H7 (cell line): Measurements from ENCODE around the gene FBRSL1. TPM values are rescaled to one million over a fixed set of nuclear protein-coding genes. Genes with fewer than 3 reads are reported as not detected.

Experiments used
- DNase-seq: peaks from one replicate; pipeline ENCODE4 v3.0.0; 2012
- H3K27me3 ChIP-seq: 2 replicates; pipeline ENCODE4 v1.6.0; 2011; ENCODE audit warnings: mild to moderate bottlenecking, low read length; ENCODE audit not compliant: control insufficient read depth, insufficient read depth
- H3K36me3 ChIP-seq: replicated peaks from 2 replicates; pipeline ENCODE4 v1.5.1; 2011; ENCODE audit warnings: low read length; ENCODE audit not compliant: control insufficient read depth, insufficient read depth
- H3K4me3 ChIP-seq: 2 replicates; pipeline ENCODE4 v1.5.1; 2011; ENCODE audit warnings: low read depth, mild to moderate bottlenecking, control low read depth, low read length, moderate library complexity; ENCODE audit not compliant: insufficient read depth
- total RNA-seq: library from RNA; depleted of rRNA; stranded (reverse); fragments of >200 nt; shearing (Covaris generic); gene quantifications from 2 replicates; pipeline ENCODE4 v1.2.3, GENCODE V29; 2014

Gene FBRSL1
- total RNA-seq, 1 experiment from 2014 or later, result 17.5 TPM

DNA sequence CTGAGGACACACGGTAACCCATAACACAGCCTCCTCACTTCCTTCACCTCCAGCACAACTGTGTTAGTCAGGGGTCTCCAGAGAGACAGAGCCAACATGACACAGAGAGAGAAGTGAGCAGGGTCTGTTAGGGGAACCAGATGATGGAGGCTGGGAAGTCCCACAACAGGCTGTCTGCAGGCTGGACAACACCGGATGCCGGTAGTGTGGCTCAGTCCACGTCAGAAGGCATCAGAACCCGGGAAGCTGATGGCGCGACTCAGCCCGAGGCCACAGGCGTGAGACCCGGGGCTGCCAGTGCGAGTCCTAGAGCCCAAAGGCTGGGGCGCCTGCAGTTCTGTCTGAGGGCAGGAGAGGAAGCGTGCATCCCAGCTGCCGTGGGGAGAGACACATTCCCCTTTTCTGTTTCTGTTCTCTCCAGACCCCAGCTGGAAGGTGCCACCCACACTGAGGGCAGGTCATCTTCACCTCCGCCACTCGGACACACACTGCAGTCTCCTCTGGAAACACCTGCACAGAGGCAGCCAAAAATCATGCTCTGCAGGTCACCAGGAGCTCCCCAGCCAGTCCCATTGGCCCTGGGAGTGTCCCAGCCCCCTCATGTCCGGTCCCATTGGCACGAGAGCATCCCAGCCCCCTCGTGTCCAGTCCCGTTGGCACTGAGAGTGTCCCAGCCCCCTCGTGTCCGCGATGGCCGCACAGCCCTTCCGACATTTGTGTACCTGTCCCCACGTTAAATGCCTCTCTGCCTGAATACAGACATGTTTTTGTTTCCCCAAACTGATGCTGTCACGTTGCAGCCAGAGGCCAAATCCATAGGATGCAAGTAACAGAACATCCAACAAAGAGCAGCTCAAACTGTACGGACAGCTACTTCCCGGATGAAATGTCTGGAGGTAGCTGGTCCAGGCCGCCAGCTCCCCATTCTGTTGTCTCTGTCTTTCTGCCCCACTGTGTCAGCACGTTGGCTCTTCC is 7.9 kb upstream of the FBRSL1 start:
- DNase-seq, result no peak
- no peak overlapping the region for H3K4me3 ChIP-seq
- H3K36me3 ChIP-seq, result no peaks in the 10 kb centered on the region
- H3K27me3 ChIP-seq, result peaks cover 39% of the 10 kb centered on the region

DNA sequence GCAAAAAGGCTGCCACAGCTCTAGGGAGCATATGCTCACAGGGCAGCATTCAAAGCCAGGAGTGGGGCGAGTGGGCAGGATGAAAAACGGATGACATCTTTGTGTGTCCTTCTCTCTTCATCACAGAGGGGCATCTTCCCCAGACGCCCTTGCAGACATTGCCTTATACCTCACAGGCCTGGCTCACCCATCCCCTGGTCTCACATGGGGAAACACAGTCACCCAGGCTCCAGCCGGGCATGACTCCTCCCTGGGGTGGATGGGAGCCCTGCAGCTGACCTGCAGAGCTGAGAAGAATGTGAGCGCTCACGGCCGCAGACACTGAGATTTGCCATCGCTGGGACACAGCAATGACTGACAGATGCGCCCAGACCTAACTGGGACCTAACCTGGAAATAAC is 7.2 kb upstream of the FBRSL1 start:
- H3K4me3 ChIP-seq, result no peak overlapping the region
- no peaks in the 10 kb centered on the region for H3K36me3 ChIP-seq
- DNase-seq, result no peak
- peaks cover 46% of the 10 kb centered on the region for H3K27me3 ChIP-seq

GRCh38 chr12:132483208-132483607 is 6.7 kb upstream of the FBRSL1 start:
- no peak for DNase-seq
- H3K36me3 ChIP-seq, result no peaks in the 10 kb centered on the region
- H3K4me3 ChIP-seq, result no peak overlapping the region
- H3K27me3 ChIP-seq, result peaks cover 50% of the 10 kb centered on the region

- Histone ChIP-seq H3K4me3 (no peak overlapping the region), H3K27me3 (peaks cover 55% of the 10 kb centered on the region), H3K36me3 (no peaks in the 10 kb centered on the region)
- no peak for DNase-seq
Observed at GRCh38 chr12:132483612-132484011, 6.3 kb upstream of the FBRSL1 start.

DNA sequence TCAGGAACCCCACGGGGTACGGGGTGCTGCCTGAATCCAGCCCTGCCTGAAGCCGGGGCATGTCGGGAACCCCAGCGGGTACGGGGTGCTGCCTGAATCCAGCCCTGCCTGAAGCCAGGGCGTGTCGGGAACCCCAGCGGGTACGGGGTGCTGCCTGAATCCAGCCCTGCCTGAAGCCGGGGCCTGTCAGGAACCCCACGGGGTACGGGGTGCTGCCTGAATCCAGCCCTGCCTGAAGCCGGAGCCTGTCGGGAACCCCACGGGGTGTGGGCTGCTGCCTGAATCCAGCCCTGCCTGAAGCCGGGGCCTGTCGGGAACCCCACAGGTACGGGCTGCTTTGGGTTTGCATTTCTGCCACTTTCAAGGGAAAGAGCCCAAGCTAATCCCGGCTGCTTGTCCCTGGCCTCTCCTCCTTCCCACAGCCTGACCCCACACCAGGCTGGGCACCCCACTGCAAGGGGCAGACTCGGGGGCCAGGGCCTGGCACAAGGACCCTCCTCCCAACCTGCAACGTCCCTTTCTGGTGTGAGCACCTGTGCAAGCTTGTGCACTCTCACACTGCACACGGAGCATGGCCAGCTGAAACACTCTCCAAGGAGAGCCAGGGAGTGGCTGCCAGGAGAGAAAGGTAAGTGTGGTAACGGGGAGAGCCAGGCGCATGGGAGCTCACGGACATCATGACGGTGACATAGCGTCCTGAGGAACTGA is 5.6 kb upstream of the FBRSL1 start:
- DNase-seq, result no peak
- peaks cover 59% of the 10 kb centered on the region for H3K27me3 ChIP-seq

GRCh38 chr12:132484891-132485441 is 5.0 kb upstream of the FBRSL1 start:
- H3K27me3 ChIP-seq, result peaks cover 58% of the 10 kb centered on the region
- no peak overlapping the region for H3K4me3 ChIP-seq
- DNase-seq, result no peak
- H3K36me3 ChIP-seq, result no peaks in the 10 kb centered on the region

More for the DNA sequence above, 5.6 kb upstream of the FBRSL1 start:
- H3K36me3 ChIP-seq, result no peaks in the 10 kb centered on the region
- no peak overlapping the region for H3K4me3 ChIP-seq

- H3K4me3 ChIP-seq, result no peak overlapping the region
- peaks cover 58% of the 10 kb centered on the region for H3K27me3 ChIP-seq
- DNase-seq, result no peak
- H3K36me3 ChIP-seq, result no peaks in the 10 kb centered on the region
Observed at GRCh38 chr12:132485619-132486018, 4.3 kb upstream of the FBRSL1 start.

- DNase-seq, result no peak
- Histone ChIP-seq H3K36me3 (no peaks in the 10 kb centered on the region), H3K4me3 (no peak overlapping the region), H3K27me3 (peaks cover 63% of the 10 kb centered on the region)
Observed at GRCh38 chr12:132486168-132486567, 3.8 kb upstream of the FBRSL1 start.

DNA sequence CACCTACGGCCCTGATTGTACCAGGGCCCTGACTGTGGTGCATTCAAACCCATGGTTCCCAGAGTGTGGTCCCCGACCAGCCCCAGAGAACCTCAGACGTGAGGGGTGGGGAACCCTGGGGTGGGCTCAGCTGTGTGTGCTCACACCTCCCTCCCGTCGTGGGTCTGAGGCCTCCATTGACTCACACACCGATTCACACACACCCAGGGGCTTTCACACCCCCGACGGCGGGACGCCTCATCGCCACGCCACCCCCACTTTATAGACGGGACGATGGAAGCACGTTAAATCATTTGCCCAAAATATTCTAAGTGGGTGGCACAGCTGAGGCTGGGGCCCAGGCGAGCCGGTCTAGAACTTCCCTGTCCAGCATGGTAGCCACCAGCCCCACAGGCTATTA is 3.4 kb upstream of the FBRSL1 start:
- Histone ChIP-seq H3K36me3 (no peaks in the 10 kb centered on the region), H3K27me3 (peaks cover 60% of the 10 kb centered on the region), H3K4me3 (no peak overlapping the region)
- no peak for DNase-seq

DNA sequence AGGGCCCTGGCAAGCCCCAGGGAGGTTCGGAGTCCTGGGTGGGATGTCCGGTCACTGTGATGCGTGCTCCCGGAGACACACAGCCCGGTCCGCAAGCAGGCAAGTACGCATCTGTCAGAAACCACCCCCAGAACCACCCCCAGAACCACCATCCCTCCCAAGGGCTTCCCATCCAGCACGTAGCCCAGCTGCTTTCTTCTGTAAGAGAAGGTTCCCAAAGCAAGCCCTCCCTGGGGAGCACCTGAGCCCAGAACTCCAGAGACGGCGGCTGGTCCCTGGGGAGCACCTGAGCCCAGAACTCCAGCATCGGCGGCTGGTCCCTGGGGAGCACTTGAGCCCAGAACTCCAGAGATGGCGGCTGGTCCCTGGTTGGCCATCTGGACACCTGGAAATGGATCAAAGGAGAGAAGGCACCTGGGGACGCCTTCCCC is 2.6 kb upstream of the FBRSL1 start:
- H3K27me3 ChIP-seq, result peaks cover 54% of the 10 kb centered on the region
- H3K4me3 ChIP-seq, result no peak overlapping the region
- DNase-seq, result no peak
- H3K36me3 ChIP-seq, result no peaks in the 10 kb centered on the region

DNA sequence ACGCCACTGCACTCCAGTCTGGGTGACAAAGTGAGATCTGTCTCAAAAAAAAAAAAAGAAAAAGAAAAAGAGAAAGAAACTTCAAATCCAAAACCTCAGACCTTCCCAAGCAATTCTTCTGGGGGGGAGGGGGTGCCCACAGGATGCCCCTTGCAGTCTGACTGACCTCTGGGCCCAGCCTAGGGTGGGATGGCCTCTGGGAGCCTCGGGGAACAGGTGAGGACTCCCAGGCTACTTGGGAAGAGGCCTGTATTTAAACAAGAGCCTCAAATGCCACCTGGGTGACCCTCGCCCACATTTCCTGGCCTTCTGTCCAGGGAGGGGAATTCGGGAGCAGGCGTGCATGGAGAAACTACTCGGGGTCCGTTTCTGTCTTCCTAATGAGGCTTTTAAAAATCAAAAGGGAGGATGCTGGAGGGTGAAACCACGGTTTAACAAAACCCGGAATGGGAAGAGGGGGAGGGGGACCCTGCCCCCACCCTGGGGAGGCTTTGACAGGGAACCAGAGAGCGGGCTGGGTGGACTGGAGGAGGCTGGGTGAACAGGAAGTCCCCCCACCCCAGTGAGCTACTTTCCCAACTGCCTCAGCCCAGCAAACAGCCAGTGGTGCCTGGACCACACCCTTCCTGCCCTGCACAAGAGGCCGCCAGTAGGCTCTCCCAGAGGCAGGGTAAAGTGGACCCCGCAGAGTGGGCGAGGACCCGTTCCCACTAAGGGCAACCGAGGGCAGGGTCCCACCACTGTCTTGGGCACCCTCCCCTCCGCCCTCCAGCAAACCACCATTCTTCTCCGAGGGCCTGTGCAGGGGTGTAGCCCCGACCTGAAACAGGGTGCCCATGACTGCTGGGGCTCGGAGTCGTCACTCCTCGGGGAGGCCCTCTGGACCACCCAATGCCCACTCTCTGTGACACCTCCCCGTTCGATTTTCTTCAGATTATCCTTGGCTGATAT is 1.5 kb upstream of the FBRSL1 start:
- peak; percentile 76 for DNase-seq
- H3K36me3 ChIP-seq, result no peaks in the 10 kb centered on the region
- H3K4me3 ChIP-seq, result peak overlapping the region; percentile 52; the same call in 1 of the 2 replicates
- peaks cover 48% of the 10 kb centered on the region for H3K27me3 ChIP-seq

DNA sequence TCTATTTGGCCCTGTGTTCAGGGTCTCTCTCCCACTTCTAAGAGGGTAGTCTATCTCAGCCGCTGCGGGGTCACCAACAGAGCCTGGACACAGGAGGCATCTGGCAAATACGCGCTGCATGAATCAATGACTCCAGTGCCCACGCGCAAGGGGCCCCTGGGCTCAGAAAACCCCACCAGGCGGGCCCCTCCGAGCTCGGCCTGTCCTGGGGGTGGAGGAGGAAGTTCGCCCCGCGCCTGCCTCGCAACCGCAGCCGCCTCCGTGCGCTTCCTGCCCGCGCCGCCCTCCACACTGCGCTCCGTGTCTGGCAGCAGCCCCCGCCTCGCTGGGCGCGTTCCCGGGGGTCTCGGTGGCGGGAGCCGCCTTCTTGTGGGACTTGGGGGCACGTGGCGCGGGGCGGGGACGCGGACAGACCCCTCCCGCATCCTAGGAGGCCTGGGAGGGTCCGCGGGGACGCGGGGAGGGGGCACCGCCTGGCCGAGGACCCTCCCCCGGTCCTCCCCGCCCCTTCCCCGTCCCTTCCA is 811 bp upstream of the FBRSL1 start:
- peak overlapping the region; percentile 52 for H3K4me3 ChIP-seq
- no peaks in the 10 kb centered on the region for H3K36me3 ChIP-seq
- DNase-seq, result no peak
- H3K27me3 ChIP-seq, result peaks cover 48% of the 10 kb centered on the region

DNA sequence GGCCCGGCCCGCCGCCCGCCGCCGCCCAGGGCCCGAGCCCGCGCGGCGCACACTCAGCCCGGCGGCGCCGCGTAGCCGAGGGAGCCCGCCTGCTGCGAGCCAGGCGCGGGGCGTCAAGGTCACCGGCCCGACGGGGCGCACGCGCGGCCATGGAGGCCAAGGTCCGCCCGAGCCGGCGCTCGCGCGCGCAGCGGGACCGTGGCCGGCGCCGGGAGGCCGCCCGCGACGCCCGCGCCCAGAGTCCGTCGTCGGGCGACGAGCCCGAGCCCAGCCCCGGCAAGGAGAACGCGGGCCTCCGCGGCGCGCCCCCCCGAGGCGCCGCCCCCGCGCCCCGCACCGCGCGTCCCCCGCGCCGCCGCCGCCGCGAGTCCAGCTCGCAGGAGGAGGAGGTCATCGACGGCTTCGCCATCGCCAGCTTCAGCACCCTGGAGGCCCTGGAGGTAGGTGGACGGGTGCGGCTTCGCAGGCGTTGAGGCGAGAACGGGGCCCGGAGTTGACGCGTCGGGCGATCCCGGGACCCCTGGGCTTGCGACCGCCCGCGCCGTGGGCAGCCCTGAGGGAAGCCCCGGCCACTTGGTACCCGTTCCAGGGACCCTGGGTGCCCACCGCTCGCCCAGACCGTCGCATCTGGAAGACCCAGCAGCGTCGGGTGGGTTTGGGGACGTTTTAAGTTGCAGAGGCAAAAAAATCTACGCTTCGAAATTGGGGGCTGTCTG is 629 bp downstream of the FBRSL1 start:
- Histone ChIP-seq H3K4me3 (peak overlapping the region; percentile 49), H3K36me3 (no peaks in the 10 kb centered on the region), H3K27me3 (peaks cover 39% of the 10 kb centered on the region)
- peak; percentile 87 for DNase-seq
